GM19397 (cell line): ENCODE results near the gene FARP1.

ENCODE experiments used
- ATAC-seq: cut with Tn5 transposase; IDR thresholded peaks from one replicate; pipeline ENCODE4 v1.9.1; 2021; ENCODE audit warnings: mild to moderate bottlenecking, moderate library complexity; ENCODE audit not compliant: unreplicated experiment

FARP1 gene

GRCh38 chr13:98451676-98452470, 309.0 kb downstream of the FARP1 start:
- no peak for ATAC-seq

GRCh38 chr13:98452851-98453843, 310.3 kb downstream of the FARP1 start:
- no peak for ATAC-seq

GRCh38 chr13:98454389-98454881, 311.5 kb downstream of the FARP1 start:
- ATAC-seq, result no peak

GRCh38 chr13:98456413-98456845, 313.5 kb downstream of the FARP1 start:
- no peak for ATAC-seq

GRCh38 chr13:98457053-98457452, 314.2 kb downstream of the FARP1 start:
- ATAC-seq, result no peak

GRCh38 chr13:98458431-98458830, 315.5 kb downstream of the FARP1 start:
- no peak for ATAC-seq

GRCh38 chr13:98459171-98459681, 316.3 kb downstream of the FARP1 start:
- no peak for ATAC-seq

- ATAC-seq, result no peak
Observed at GRCh38 chr13:98459721-98460370, 317.0 kb downstream of the FARP1 start.

- ATAC-seq, result no peak
Observed at GRCh38 chr13:98460516-98460915, 317.6 kb downstream of the FARP1 start.

- ATAC-seq, result no peak
Observed at GRCh38 chr13:98461486-98462240, 318.8 kb downstream of the FARP1 start.

GRCh38 chr13:98462241-98462882, 319.5 kb downstream of the FARP1 start:
- ATAC-seq, result no peak

GRCh38 chr13:98462946-98463345, 320.1 kb downstream of the FARP1 start:
- no peak for ATAC-seq

- ATAC-seq, result no peak
Observed at GRCh38 chr13:98466634-98467236, 323.8 kb downstream of the FARP1 start.

- ATAC-seq, result no peak
Observed at GRCh38 chr13:98467263-98467985, 324.5 kb downstream of the FARP1 start.

GRCh38 chr13:98468361-98468760, 325.5 kb downstream of the FARP1 start:
- ATAC-seq, result no peak

GRCh38 chr13:98468929-98469328, 326.0 kb downstream of the FARP1 start:
- no peak for ATAC-seq

- ATAC-seq, result no peak
Observed at GRCh38 chr13:98470920-98471319, 328.0 kb downstream of the FARP1 start.

GRCh38 chr13:98471934-98472333, 329.0 kb downstream of the FARP1 start:
- ATAC-seq, result no peak
